Smooth muscle cell (in vitro differentiated cells): ENCODE results near the gene RBM14. TPM values are rescaled to one million over a fixed set of nuclear protein-coding genes. Genes with fewer than 3 reads are reported as not detected.

Experiments used
- DNase-seq: peaks from one replicate; lab custom pipeline; 2025; ENCODE audit not compliant: unreplicated experiment; lab: John Stamatoyannopoulos, UW
- H2AFZ ChIP-seq: fragments of 200-600 bp; sonication (generic); 2 replicates; pipeline ENCODE4 v1.6.0; 2016; ENCODE audit warnings: antibody characterized with exemption, low read depth, mild to moderate bottlenecking
- H3F3A ChIP-seq: fragments of 200-600 bp; sonication (generic); 2 replicates; pipeline ENCODE4 v1.6.0; 2017; ENCODE audit warnings: antibody characterized with exemption, low read depth
- H3K27ac ChIP-seq: fragments of 200-600 bp; sonication (generic); 2 replicates; pipeline ENCODE4 v1.5.1; 2016; ENCODE audit warnings: low read depth, mild to moderate bottlenecking
- H3K27me3 ChIP-seq: fragments of 200-600 bp; sonication (generic); 2 replicates; pipeline ENCODE4 v1.6.1; 2016; ENCODE audit warnings: low read depth, mild to moderate bottlenecking
- H3K36me3 ChIP-seq: fragments of 200-600 bp; sonication (generic); 2 replicates; pipeline ENCODE4 v1.5.1; 2016; ENCODE audit warnings: low read depth
- H3K4me1 ChIP-seq: fragments of 200-600 bp; sonication (generic); 2 replicates; pipeline ENCODE4 v1.5.1; 2016; ENCODE audit warnings: low read depth
- H3K4me2 ChIP-seq: fragments of 200-600 bp; sonication (generic); 2 replicates; pipeline ENCODE4 v1.6.0; 2016; ENCODE audit warnings: mild to moderate bottlenecking
- H3K4me3 ChIP-seq: fragments of 200-600 bp; sonication (generic); 2 replicates; pipeline ENCODE4 v1.5.1; 2016; ENCODE audit warnings: mild to moderate bottlenecking
- H3K79me2 ChIP-seq: fragments of 200-600 bp; sonication (generic); 2 replicates; pipeline ENCODE4 v1.6.0; 2016; ENCODE audit warnings: low read depth, mild to moderate bottlenecking
- H3K9ac ChIP-seq: fragments of 200-600 bp; sonication (generic); 2 replicates; pipeline ENCODE4 v1.6.0; 2016; ENCODE audit warnings: low read depth
- H3K9me3 ChIP-seq: fragments of 200-600 bp; sonication (generic); replicated peaks from 2 replicates; pipeline ENCODE4 v1.5.1; 2016; ENCODE audit warnings: low read depth
- H4K20me1 ChIP-seq: fragments of 200-600 bp; sonication (generic); 2 replicates; pipeline ENCODE4 v1.6.0; 2016; ENCODE audit warnings: low read depth
- WGBS: methylation state at CpG from one replicate; pipeline ENCODE4 v1.1.7; 2016; ENCODE audit warnings: low lambda C conversion rate; 5-methylcytosine and 5-hydroxymethylcytosine counted together
- polyA plus RNA-seq: library from polyadenylated mRNA; unstranded; fragments of >200 nt; fragmentation: Nextera tagmentation; extraction: Ambion mirVana; gene quantifications from 2 replicates; pipeline ENCODE4 v1.2.1, GENCODE V29; 2016
- small RNA-seq: library from RNA; depleted of rRNA; stranded (forward); fragments of <200 nt; gene quantifications from one replicate; pipeline ENCODE3, GENCODE V24; 2014
- total RNA-seq: library from RNA; depleted of rRNA; stranded (reverse); fragments of >200 nt; gene quantifications from 2 replicates; pipeline ENCODE4 v1.2.3, GENCODE V29; 2014
- TF ChIP-seq, protein P1 (sequence below): fragments of 200-600 bp; sonication (generic); IDR thresholded peaks from 2 replicates; pipeline ENCODE4 v1.5.1; 2017; ENCODE audit warnings: borderline replicate concordance, mild to moderate bottlenecking, antibody characterized with exemption; ENCODE audit not compliant: insufficient read depth, poor library complexity, severe bottlenecking

The RBM14 gene
- total and polyA plus RNA-seq, 2 experiments from 2014 or later: 34.4 to 41.1 TPM

DNA sequence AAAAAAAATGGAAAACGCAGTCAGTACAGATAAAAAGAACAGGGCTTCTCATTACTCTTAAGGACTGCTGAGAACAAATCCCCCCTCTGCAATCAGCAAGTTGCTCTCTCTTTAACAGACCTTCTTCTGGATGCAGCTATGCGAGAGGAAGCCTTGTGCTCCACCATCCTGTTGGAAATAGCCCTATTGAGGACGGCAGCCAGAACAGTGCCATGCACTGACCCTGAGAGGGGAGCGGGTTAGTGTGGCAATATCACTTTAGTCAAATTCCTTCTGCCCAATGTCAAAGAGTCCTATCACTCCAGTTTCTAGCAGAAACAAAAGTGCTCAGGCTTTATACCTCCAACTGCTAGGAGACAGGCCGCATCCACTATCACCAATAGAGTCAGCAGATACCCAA, 54.4 kb downstream of the RBM14 start:
- WGBS: 81% methylated on average over 5 of the region's 5 CpGs

DNA sequence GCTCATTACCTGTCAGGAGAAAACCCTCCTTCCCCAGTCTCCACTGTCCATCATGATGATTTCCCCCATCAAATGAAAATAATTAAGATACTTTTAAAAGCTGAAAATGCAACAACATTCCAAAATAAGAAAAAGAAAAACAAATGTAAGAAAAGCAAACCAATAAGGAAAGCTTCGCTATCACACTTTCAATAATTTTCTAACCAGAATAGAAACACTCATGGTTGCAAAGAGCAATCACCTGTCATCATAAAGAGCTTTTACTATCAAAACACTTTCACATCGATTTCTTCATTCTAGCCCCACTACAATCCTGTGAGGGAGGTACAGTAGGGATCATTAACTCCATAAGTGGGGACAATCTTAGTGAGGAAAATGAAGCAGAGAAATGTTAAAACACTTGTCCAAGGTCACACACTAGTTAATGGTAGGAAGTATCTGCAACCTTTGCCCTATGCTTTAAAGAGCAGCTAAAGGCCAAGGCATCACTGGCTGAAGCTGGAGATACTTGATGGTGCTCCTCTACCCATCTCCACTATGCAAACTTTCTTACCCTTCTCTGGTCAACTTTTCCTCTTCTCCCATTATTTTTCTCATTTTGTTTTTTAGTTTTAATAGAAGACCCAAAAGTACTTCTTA, 58.7 kb downstream of the RBM14 start:
- TF ChIP-seq, protein P1, sequence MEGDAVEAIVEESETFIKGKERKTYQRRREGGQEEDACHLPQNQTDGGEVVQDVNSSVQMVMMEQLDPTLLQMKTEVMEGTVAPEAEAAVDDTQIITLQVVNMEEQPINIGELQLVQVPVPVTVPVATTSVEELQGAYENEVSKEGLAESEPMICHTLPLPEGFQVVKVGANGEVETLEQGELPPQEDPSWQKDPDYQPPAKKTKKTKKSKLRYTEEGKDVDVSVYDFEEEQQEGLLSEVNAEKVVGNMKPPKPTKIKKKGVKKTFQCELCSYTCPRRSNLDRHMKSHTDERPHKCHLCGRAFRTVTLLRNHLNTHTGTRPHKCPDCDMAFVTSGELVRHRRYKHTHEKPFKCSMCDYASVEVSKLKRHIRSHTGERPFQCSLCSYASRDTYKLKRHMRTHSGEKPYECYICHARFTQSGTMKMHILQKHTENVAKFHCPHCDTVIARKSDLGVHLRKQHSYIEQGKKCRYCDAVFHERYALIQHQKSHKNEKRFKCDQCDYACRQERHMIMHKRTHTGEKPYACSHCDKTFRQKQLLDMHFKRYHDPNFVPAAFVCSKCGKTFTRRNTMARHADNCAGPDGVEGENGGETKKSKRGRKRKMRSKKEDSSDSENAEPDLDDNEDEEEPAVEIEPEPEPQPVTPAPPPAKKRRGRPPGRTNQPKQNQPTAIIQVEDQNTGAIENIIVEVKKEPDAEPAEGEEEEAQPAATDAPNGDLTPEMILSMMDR: no peak
- no peak overlapping the region for H3K27ac ChIP-seq
- peaks cover 70% of the 10 kb centered on the region for H3K79me2 ChIP-seq
- peaks cover 60% of the 10 kb centered on the region for H4K20me1 ChIP-seq
- H3K36me3 ChIP-seq: no peaks in the 10 kb centered on the region
- no peaks in the 10 kb centered on the region for H3K9me3 ChIP-seq
- no peak for DNase-seq
- WGBS: 97% methylated on average over 2 of the region's 2 CpGs
- H3F3A ChIP-seq: no peaks in the 10 kb centered on the region
- peak overlapping the region; percentile 92 for H3K4me2 ChIP-seq
- no peak overlapping the region for H3K9ac ChIP-seq
- H2AFZ ChIP-seq: no peak overlapping the region
- H3K27me3 ChIP-seq: no peaks in the 10 kb centered on the region
- peak overlapping the region; percentile 83 for H3K4me3 ChIP-seq
- H3K4me1 ChIP-seq: peaks cover 20% of the 10 kb centered on the region

More for the DNA sequence above, 54.4 kb downstream of the RBM14 start:
- no peaks in the 10 kb centered on the region for H3K27me3 ChIP-seq
- H2AFZ ChIP-seq: no peak overlapping the region
- TF ChIP-seq, protein P1: no peak
- no peak overlapping the region for H3K4me3 ChIP-seq
- peaks cover 10% of the 10 kb centered on the region for H3F3A ChIP-seq
- no peaks in the 10 kb centered on the region for H3K9me3 ChIP-seq
- peaks cover 87% of the 10 kb centered on the region for H3K79me2 ChIP-seq
- H4K20me1 ChIP-seq: peaks cover 97% of the 10 kb centered on the region
- no peak overlapping the region for H3K9ac ChIP-seq
- H3K4me1 ChIP-seq: peaks cover 12% of the 10 kb centered on the region
- no peak overlapping the region for H3K27ac ChIP-seq
- H3K4me2 ChIP-seq: no peak overlapping the region
- DNase-seq: no peak
- H3K36me3 ChIP-seq: peaks cover 5% of the 10 kb centered on the region

DNA sequence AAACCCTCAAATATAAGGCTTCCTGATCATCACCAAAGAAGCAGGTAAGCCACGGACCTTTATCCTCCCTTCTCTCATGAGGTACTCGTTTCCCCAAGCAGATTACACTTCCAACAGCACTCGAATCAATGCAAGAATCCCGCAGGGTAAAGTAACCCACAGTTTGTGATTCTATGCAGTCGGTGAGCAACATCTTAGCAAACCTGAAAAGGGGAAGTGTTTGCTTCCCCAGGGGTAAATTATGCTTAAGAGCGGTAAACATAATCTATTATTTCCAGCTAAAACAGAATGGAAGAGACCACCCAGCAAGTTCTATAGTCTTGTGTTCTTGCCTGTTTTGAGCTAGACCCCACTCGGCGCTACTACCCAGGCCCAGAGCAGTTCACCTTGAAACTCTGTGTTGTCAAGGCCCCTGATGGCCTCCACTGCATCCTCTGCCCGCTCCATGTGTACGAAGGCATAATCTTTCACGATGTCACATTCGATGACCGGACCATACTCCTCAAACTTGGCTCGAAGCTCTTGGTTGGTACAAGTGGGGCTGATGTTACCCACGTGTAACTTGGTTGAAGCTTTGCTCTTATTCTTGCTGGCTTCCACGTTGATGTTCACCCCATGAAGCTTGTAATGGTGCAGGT, 60.0 kb downstream of the RBM14 start:
- Histone ChIP-seq H3K79me2 (peaks cover 57% of the 10 kb centered on the region), H3K4me2 (peak overlapping the region; percentile 92), H3K9me3 (no peaks in the 10 kb centered on the region), H3K36me3 (no peaks in the 10 kb centered on the region), H3K4me1 (peaks cover 20% of the 10 kb centered on the region), H3K9ac (peak overlapping the region; percentile 97), H3K27ac (peak overlapping the region; percentile 98), H2AFZ (no peak overlapping the region), H3F3A (no peaks in the 10 kb centered on the region), H4K20me1 (peaks cover 47% of the 10 kb centered on the region), H3K27me3 (no peaks in the 10 kb centered on the region), H3K4me3 (peak overlapping the region; percentile 83)
- TF ChIP-seq, protein P1: no peak
- no peak for DNase-seq
- 83% methylated on average over 16 of the region's 16 CpGs for WGBS

Small RNA genes lying within 50 kb of the gene (small RNA-seq; reads per million reads assigned to genes)
- gene RNU4-39P: not detected

Other genes with a start within 250 kb of the RBM14 start
- 3.5 TPM in 2 replicates for gene SLC29A2, start 244.9 kb upstream of the RBM14 start, total RNA-seq
- 8.5 and 8.8 TPM in 2 replicates for gene SLC29A2, start 244.9 kb upstream of the RBM14 start, polyA plus RNA-seq
- 0.58 and 0.85 TPM in 2 replicates for gene NPAS4, start 195.6 kb upstream of the RBM14 start, total RNA-seq
- 0.84 and 1.1 TPM in 2 replicates for gene NPAS4, start 195.6 kb upstream of the RBM14 start, polyA plus RNA-seq
- 36.1 and 38.7 TPM in 2 replicates for gene MRPL11, start 177.8 kb upstream of the RBM14 start, total RNA-seq
- gene MRPL11, start 177.8 kb upstream of the RBM14 start, polyA plus RNA-seq: 54.5 and 68.4 TPM in 2 replicates
- gene PELI3, start 149.7 kb upstream of the RBM14 start, total RNA-seq: 2.1 and 3.8 TPM in 2 replicates
- 9.4 and 10.6 TPM in 2 replicates for gene PELI3, start 149.7 kb upstream of the RBM14 start, polyA plus RNA-seq
- 34.6 and 59.2 TPM in 2 replicates for gene DPP3, start 136.2 kb upstream of the RBM14 start, total RNA-seq
- gene DPP3, start 136.2 kb upstream of the RBM14 start, polyA plus RNA-seq: 38.0 and 40.1 TPM in 2 replicates
- 25.9 and 30.1 TPM in 2 replicates for gene BBS1, start 106.0 kb upstream of the RBM14 start, total RNA-seq
- 13.0 and 15.6 TPM in 2 replicates for gene BBS1, start 106.0 kb upstream of the RBM14 start, polyA plus RNA-seq
- 11.1 and 15.7 TPM in 2 replicates for gene ZDHHC24, start 70.6 kb upstream of the RBM14 start, total RNA-seq
- 13.9 and 14.4 TPM in 2 replicates for gene ZDHHC24, start 70.6 kb upstream of the RBM14 start, polyA plus RNA-seq
- gene ACTN3, start 69.7 kb upstream of the RBM14 start, total RNA-seq: 0.49 TPM in 1 of 2 replicates, not detected in the other
- 1.3 and 1.4 TPM in 2 replicates for gene ACTN3, start 69.7 kb upstream of the RBM14 start, polyA plus RNA-seq
- gene CTSF, start 48.0 kb upstream of the RBM14 start, total RNA-seq: 0.27 and 0.45 TPM in 2 replicates
- 0.62 TPM in 1 of 2 replicates, not detected in the other for gene CTSF, start 48.0 kb upstream of the RBM14 start, polyA plus RNA-seq
- gene CCDC87, start 23.6 kb upstream of the RBM14 start, total RNA-seq: 2.5 TPM in 1 of 2 replicates, not detected in the other
- 0.56 and 0.91 TPM in 2 replicates for gene CCDC87, start 23.6 kb upstream of the RBM14 start, polyA plus RNA-seq
- 24.6 and 29.2 TPM in 2 replicates for gene CCS, start 23.4 kb upstream of the RBM14 start, total RNA-seq
- 104 and 113 TPM in 2 replicates for gene CCS, start 23.4 kb upstream of the RBM14 start, polyA plus RNA-seq
- gene RBM4, start 22.1 kb downstream of the RBM14 start, total RNA-seq: 110 and 125 TPM in 2 replicates
- 121 and 150 TPM in 2 replicates for gene RBM4, start 22.1 kb downstream of the RBM14 start, polyA plus RNA-seq
- 17.0 and 17.6 TPM in 2 replicates for gene RBM4B, start 61.3 kb downstream of the RBM14 start, total RNA-seq
- gene RBM4B, start 61.3 kb downstream of the RBM14 start, polyA plus RNA-seq: 17.8 and 23.7 TPM in 2 replicates
- gene SPTBN2, start 112.6 kb downstream of the RBM14 start, total RNA-seq: 15.6 and 20.9 TPM in 2 replicates
- gene SPTBN2, start 112.6 kb downstream of the RBM14 start, polyA plus RNA-seq: 15.7 and 18.3 TPM in 2 replicates
- 12.1 and 25.2 TPM in 2 replicates for gene RCE1, start 226.8 kb downstream of the RBM14 start, total RNA-seq
- gene RCE1, start 226.8 kb downstream of the RBM14 start, polyA plus RNA-seq: 33.5 and 34.1 TPM in 2 replicates
- gene LRFN4, start 240.4 kb downstream of the RBM14 start, total RNA-seq: 14.7 and 15.2 TPM in 2 replicates
- 37.6 and 43.0 TPM in 2 replicates for gene LRFN4, start 240.4 kb downstream of the RBM14 start, polyA plus RNA-seq